Ishikawa (cell line): ENCODE results near the gene AP3B1.

Experiments used
- CEBPB ChIP-seq: IDR thresholded peaks from 2 replicates; pipeline ENCODE4 v1.6.1; 2012
- CREB1 ChIP-seq: IDR thresholded peaks from 2 replicates; pipeline ENCODE4 v1.6.1; 2012; ENCODE audit warnings: low read depth
- EGR1 ChIP-seq: IDR thresholded peaks from 2 replicates; pipeline ENCODE4 v1.6.1; 2012
- EP300 ChIP-seq: IDR thresholded peaks from 2 replicates; pipeline ENCODE4 v1.6.1; 2012; ENCODE audit warnings: borderline replicate concordance
- FOXM1 ChIP-seq: IDR thresholded peaks from 2 replicates; pipeline ENCODE4 v1.6.1; 2012; ENCODE audit warnings: low read depth, borderline replicate concordance
- NFIC ChIP-seq: IDR thresholded peaks from 2 replicates; pipeline ENCODE4 v1.6.1; 2012
- RAD21 ChIP-seq: IDR thresholded peaks from 2 replicates; pipeline ENCODE4 v1.6.1; 2012; ENCODE audit warnings: low read depth
- TAF1 ChIP-seq: IDR thresholded peaks from 2 replicates; pipeline ENCODE4 v1.6.1; 2012; ENCODE audit warnings: low read depth, mild to moderate bottlenecking
- TCF12 ChIP-seq: IDR thresholded peaks from 2 replicates; pipeline ENCODE4 v1.6.1; 2012; ENCODE audit warnings: low read depth
- TEAD4 ChIP-seq: IDR thresholded peaks from 2 replicates; pipeline ENCODE4 v1.6.1; 2012
- USF1 ChIP-seq: IDR thresholded peaks from 2 replicates; pipeline ENCODE4 v1.6.1; 2012
- YY1 ChIP-seq: IDR thresholded peaks from 2 replicates; pipeline ENCODE4 v1.6.1; 2012; ENCODE audit warnings: low read depth
- ZBTB7A ChIP-seq: IDR thresholded peaks from 2 replicates; pipeline ENCODE4 v1.6.1; 2012; ENCODE audit warnings: low read depth
- TF ChIP-seq, protein P1 (sequence below): IDR thresholded peaks from 2 replicates; pipeline ENCODE4 v1.6.1; 2012; ENCODE audit warnings: low read depth, mild to moderate bottlenecking
- TF ChIP-seq, protein P2 (sequence below): IDR thresholded peaks from 2 replicates; pipeline ENCODE4 v1.6.1; 2012

Gene AP3B1

DNA sequence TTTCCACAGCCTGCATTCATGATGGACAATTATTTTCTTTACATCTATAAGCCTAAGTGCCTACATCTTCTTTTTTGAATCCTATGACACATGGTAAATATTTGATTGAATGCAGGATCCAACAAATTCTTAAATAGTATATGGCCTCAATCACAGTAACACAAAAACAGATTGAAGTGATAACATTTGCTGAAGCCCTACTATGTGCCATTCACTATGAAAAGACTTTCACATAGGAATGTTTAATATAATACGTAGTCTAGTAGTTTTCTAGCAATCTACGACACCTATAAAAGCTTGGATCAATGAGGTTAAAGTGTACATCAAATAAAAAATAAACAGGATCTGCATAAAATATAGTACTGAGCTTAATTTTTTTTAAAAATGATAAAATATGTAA lies 231.0 kb downstream of the AP3B1 start:
- TF ChIP-seq YY1 = no peak
- TF ChIP-seq, protein P1, sequence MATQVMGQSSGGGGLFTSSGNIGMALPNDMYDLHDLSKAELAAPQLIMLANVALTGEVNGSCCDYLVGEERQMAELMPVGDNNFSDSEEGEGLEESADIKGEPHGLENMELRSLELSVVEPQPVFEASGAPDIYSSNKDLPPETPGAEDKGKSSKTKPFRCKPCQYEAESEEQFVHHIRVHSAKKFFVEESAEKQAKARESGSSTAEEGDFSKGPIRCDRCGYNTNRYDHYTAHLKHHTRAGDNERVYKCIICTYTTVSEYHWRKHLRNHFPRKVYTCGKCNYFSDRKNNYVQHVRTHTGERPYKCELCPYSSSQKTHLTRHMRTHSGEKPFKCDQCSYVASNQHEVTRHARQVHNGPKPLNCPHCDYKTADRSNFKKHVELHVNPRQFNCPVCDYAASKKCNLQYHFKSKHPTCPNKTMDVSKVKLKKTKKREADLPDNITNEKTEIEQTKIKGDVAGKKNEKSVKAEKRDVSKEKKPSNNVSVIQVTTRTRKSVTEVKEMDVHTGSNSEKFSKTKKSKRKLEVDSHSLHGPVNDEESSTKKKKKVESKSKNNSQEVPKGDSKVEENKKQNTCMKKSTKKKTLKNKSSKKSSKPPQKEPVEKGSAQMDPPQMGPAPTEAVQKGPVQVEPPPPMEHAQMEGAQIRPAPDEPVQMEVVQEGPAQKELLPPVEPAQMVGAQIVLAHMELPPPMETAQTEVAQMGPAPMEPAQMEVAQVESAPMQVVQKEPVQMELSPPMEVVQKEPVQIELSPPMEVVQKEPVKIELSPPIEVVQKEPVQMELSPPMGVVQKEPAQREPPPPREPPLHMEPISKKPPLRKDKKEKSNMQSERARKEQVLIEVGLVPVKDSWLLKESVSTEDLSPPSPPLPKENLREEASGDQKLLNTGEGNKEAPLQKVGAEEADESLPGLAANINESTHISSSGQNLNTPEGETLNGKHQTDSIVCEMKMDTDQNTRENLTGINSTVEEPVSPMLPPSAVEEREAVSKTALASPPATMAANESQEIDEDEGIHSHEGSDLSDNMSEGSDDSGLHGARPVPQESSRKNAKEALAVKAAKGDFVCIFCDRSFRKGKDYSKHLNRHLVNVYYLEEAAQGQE = no peak
- TF ChIP-seq ZBTB7A = no peak
- TF ChIP-seq EP300 = no peak
- TF ChIP-seq CEBPB = no peak
- no peak for TF ChIP-seq EGR1
- TF ChIP-seq FOXM1 = no peak
- no peak for TF ChIP-seq NFIC
- no peak for TF ChIP-seq TAF1
- no peak for TF ChIP-seq USF1
- no peak for TF ChIP-seq TEAD4
- no peak for TF ChIP-seq RAD21

DNA sequence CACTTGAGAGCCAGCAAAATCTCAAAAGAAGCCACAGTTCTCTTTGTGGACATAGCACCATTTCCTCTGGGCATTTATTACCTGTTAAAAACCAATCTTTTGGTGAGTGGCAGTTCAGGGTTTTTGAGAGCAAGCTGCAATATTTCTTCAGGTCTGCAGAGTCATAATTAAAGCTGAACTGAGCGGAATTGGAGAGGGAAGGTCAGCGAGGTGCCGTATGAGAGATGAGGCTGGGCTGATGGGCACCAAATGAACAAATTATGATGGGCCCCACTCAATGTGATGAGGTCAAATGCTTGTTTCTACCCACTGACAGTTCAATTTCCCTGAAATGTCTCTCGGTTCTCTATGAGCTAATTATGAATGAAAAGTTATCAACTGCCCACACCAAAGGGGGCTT lies 231.9 kb downstream of the AP3B1 start:
- TF ChIP-seq RAD21 = no peak
- no peak for TF ChIP-seq CREB1
- no peak for TF ChIP-seq USF1
- no peak for TF ChIP-seq EP300
- TF ChIP-seq TEAD4 = no peak
- TF ChIP-seq, protein P1 = no peak
- no peak for TF ChIP-seq FOXM1
- TF ChIP-seq YY1 = no peak
- TF ChIP-seq TCF12 = no peak
- no peak for TF ChIP-seq NFIC
- TF ChIP-seq, protein P2, sequence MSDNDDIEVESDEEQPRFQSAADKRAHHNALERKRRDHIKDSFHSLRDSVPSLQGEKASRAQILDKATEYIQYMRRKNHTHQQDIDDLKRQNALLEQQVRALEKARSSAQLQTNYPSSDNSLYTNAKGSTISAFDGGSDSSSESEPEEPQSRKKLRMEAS = no peak
- TF ChIP-seq CEBPB = no peak

- no peak for TF ChIP-seq TEAD4
- no peak for TF ChIP-seq TCF12
- TF ChIP-seq, protein P1 = no peak
- no peak for TF ChIP-seq RAD21
- TF ChIP-seq EP300 = no peak
- TF ChIP-seq NFIC = no peak
- no peak for TF ChIP-seq EGR1
- TF ChIP-seq FOXM1 = no peak
These were observed 234.1 kb downstream of the AP3B1 start for GRCh38 chr5:78060421-78060820.

DNA sequence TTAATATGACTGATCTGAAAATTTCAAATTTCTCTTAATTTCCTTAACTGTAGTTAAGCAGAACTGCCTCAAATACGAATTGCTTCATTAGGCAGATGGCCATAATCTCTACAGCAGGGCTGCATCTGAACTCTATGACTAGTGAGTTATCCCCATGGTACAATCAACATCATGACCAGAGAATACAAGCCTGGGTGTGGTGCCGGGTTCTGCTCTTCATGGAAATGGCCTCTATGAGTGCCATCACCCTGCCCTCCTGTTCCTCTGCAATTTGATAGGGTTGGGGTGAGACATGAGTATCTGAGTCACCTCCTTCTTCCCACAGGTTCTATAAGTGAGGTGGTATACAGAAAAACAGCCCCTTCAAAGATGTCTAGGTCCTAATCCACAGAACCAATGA lies 235.9 kb downstream of the AP3B1 start:
- TF ChIP-seq CEBPB = no peak
- TF ChIP-seq EP300 = no peak
- TF ChIP-seq ZBTB7A = no peak
- no peak for TF ChIP-seq EGR1
- no peak for TF ChIP-seq CREB1
- no peak for TF ChIP-seq TEAD4
- no peak for TF ChIP-seq YY1
- TF ChIP-seq TCF12 = no peak

DNA sequence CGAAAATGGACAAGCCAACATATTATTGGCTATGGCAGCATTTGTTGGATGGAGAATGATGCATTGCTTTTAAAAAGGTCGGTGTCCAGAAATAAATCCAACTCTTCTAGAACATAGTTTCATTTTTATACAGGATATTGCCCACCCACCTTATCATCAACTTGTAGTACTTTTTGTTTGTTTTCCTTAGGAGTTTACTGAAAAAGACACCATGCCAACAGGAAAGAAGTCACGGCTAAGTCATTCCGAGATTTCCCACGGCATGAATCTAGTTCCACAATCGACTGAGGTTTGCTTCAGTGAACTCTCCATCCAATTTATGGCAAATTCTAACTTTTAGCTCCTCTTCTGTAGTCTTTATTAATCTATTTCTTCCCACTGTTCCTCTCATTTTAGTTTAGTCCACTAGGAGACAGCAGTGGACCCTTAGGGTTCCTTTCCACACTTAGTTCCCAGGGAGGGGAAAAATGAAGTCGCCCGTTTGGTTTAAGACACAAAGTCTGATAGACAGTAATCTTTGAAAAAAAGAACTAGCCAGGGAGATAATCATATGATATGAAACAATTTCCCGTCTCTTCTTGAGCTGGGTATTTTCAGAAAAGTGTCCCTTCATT lies 237.5 kb downstream of the AP3B1 start:
- TF ChIP-seq RAD21 (no peak), USF1 (no peak), ZBTB7A (no peak), NFIC (no peak), FOXM1 (no peak), CREB1 (no peak), TCF12 (no peak), EGR1 (no peak), TAF1 (no peak), YY1 (no peak), TEAD4 (no peak), EP300 (no peak), CEBPB (no peak)
- TF ChIP-seq, protein P1 = no peak
- TF ChIP-seq, protein P2 = no peak
